Mononuclear cell (primary cell): ENCODE results near the gene PRKAR2B. TPM values are rescaled to one million over a fixed set of nuclear protein-coding genes. Genes with fewer than 3 reads are reported as not detected.

Experiments
- H3K27me3 ChIP-seq: 2 replicates; pipeline ENCODE4 v1.6.0; 2011; ENCODE audit warnings: low read length, control low read depth; ENCODE audit not compliant: insufficient read depth
- H3K4me1 ChIP-seq: 2 replicates; pipeline ENCODE4 v1.5.1; 2011; ENCODE audit warnings: mild to moderate bottlenecking, low read length, control low read depth; ENCODE audit not compliant: insufficient read depth
- H3K4me3 ChIP-seq: 2 replicates; pipeline ENCODE4 v1.5.1; 2011; ENCODE audit warnings: mild to moderate bottlenecking, low read length, moderate library complexity
- H3K9me3 ChIP-seq: 2 replicates; pipeline ENCODE4 v1.5.1; 2011; ENCODE audit warnings: low read depth, mild to moderate bottlenecking, control low read depth, low read length
- total RNA-seq: library from RNA; depleted of rRNA; stranded (reverse); fragments of >200 nt; gene quantifications from one replicate; pipeline ENCODE4 v1.2.3, GENCODE V29; 2012

PRKAR2B gene
- total RNA-seq, 1 donor, result 62.1 TPM

GRCh38 chr7:107020400-107020799 is 24.1 kb upstream of the PRKAR2B start:
- H3K4me1 ChIP-seq, result peaks cover 2% of the 10 kb centered on the region
- H3K9me3 ChIP-seq, result no peaks in the 10 kb centered on the region
- H3K4me3 ChIP-seq, result no peak overlapping the region
- H3K27me3 ChIP-seq, result no peaks in the 10 kb centered on the region

- H3K4me1 ChIP-seq, result peaks cover 7% of the 10 kb centered on the region
- no peaks in the 10 kb centered on the region for H3K9me3 ChIP-seq
- H3K27me3 ChIP-seq, result no peaks in the 10 kb centered on the region
- H3K4me3 ChIP-seq, result no peak overlapping the region
Observed at GRCh38 chr7:107021600-107021999, 22.9 kb upstream of the PRKAR2B start.

- Histone ChIP-seq H3K4me3 (no peak overlapping the region), H3K27me3 (no peaks in the 10 kb centered on the region), H3K4me1 (peaks cover 24% of the 10 kb centered on the region), H3K9me3 (no peaks in the 10 kb centered on the region)
Observed at GRCh38 chr7:107023522-107024151, 20.9 kb upstream of the PRKAR2B start.

GRCh38 chr7:107024906-107025305 is 19.6 kb upstream of the PRKAR2B start:
- Histone ChIP-seq H3K27me3 (no peaks in the 10 kb centered on the region), H3K4me1 (peaks cover 31% of the 10 kb centered on the region), H3K4me3 (no peak overlapping the region), H3K9me3 (no peaks in the 10 kb centered on the region)

GRCh38 chr7:107025449-107026103 is 18.9 kb upstream of the PRKAR2B start:
- no peaks in the 10 kb centered on the region for H3K27me3 ChIP-seq
- H3K9me3 ChIP-seq, result no peaks in the 10 kb centered on the region
- H3K4me3 ChIP-seq, result no peak overlapping the region
- H3K4me1 ChIP-seq, result peaks cover 31% of the 10 kb centered on the region

- Histone ChIP-seq H3K4me1 (peaks cover 31% of the 10 kb centered on the region), H3K27me3 (no peaks in the 10 kb centered on the region), H3K9me3 (no peaks in the 10 kb centered on the region), H3K4me3 (no peak overlapping the region)
Observed at GRCh38 chr7:107026166-107026565, 18.3 kb upstream of the PRKAR2B start.

GRCh38 chr7:107027208-107027607 is 17.3 kb upstream of the PRKAR2B start:
- Histone ChIP-seq H3K4me1 (peaks cover 31% of the 10 kb centered on the region), H3K9me3 (no peaks in the 10 kb centered on the region), H3K27me3 (no peaks in the 10 kb centered on the region), H3K4me3 (no peak overlapping the region)

GRCh38 chr7:107029061-107029763 is 15.3 kb upstream of the PRKAR2B start:
- Histone ChIP-seq H3K4me1 (peaks cover 31% of the 10 kb centered on the region), H3K9me3 (no peaks in the 10 kb centered on the region), H3K4me3 (no peak overlapping the region), H3K27me3 (no peaks in the 10 kb centered on the region)

- peaks cover 31% of the 10 kb centered on the region for H3K4me1 ChIP-seq
- no peaks in the 10 kb centered on the region for H3K9me3 ChIP-seq
- no peak overlapping the region for H3K4me3 ChIP-seq
- no peaks in the 10 kb centered on the region for H3K27me3 ChIP-seq
Observed at GRCh38 chr7:107029764-107030286, 14.7 kb upstream of the PRKAR2B start.

- H3K4me1 ChIP-seq, result peaks cover 23% of the 10 kb centered on the region
Observed at GRCh38 chr7:107032050-107032449, 12.5 kb upstream of the PRKAR2B start.

GRCh38 chr7:107032720-107033438 is 11.6 kb upstream of the PRKAR2B start:
- H3K27me3 ChIP-seq, result peaks cover 3% of the 10 kb centered on the region
- H3K4me3 ChIP-seq, result no peak overlapping the region
- H3K4me1 ChIP-seq, result peaks cover 20% of the 10 kb centered on the region
- H3K9me3 ChIP-seq, result no peaks in the 10 kb centered on the region

More at GRCh38 chr7:107032050-107032449, 12.5 kb upstream of the PRKAR2B start:
- Histone ChIP-seq H3K4me3 (no peak overlapping the region), H3K27me3 (peaks cover 3% of the 10 kb centered on the region), H3K9me3 (no peaks in the 10 kb centered on the region)

- no peak overlapping the region for H3K4me3 ChIP-seq
- H3K27me3 ChIP-seq, result peaks cover 3% of the 10 kb centered on the region
- peaks cover 11% of the 10 kb centered on the region for H3K4me1 ChIP-seq
- no peaks in the 10 kb centered on the region for H3K9me3 ChIP-seq
Observed at GRCh38 chr7:107034553-107034952, 10.0 kb upstream of the PRKAR2B start.

GRCh38 chr7:107035446-107035845 is 9.1 kb upstream of the PRKAR2B start:
- H3K4me3 ChIP-seq, result no peak overlapping the region

GRCh38 chr7:107036535-107036934 is 8.0 kb upstream of the PRKAR2B start:
- Histone ChIP-seq H3K27me3 (peaks cover 3% of the 10 kb centered on the region), H3K4me1 (peaks cover 16% of the 10 kb centered on the region), H3K4me3 (no peak overlapping the region), H3K9me3 (no peaks in the 10 kb centered on the region)

More at GRCh38 chr7:107035446-107035845, 9.1 kb upstream of the PRKAR2B start:
- H3K27me3 ChIP-seq, result peaks cover 3% of the 10 kb centered on the region
- H3K9me3 ChIP-seq, result no peaks in the 10 kb centered on the region
- H3K4me1 ChIP-seq, result peaks cover 11% of the 10 kb centered on the region
